HFFc6 (cell line): ENCODE data around the gene KCNG2. TPM values are rescaled to one million over a fixed set of nuclear protein-coding genes. Genes with fewer than 3 reads are reported as not detected.

ENCODE experiments used
- DNase-seq: peaks from one replicate; pipeline ENCODE4 v3.0.0-alpha.2; 2018
- H3K27ac Mint-ChIP-seq: 2 replicates; pipeline ENCODE4 v1.8.0; 2020; ENCODE audit warnings: mild to moderate bottlenecking, mixed read lengths
- H3K27me3 Mint-ChIP-seq: 2 replicates; pipeline ENCODE4 v1.8.0; 2021; ENCODE audit warnings: mild to moderate bottlenecking, moderate library complexity, mixed read lengths; ENCODE audit not compliant: insufficient read depth
- H3K36me3 Mint-ChIP-seq: 2 replicates; pipeline ENCODE4 v1.8.0; 2021; ENCODE audit warnings: low read depth, mixed read lengths
- H3K4me1 Mint-ChIP-seq: 2 replicates; pipeline ENCODE4 v1.8.0; 2020; ENCODE audit warnings: low read depth, mixed read lengths
- H3K4me3 Mint-ChIP-seq: 2 replicates; pipeline ENCODE4 v1.8.0; 2020; ENCODE audit warnings: mild to moderate bottlenecking, moderate library complexity, mixed read lengths
- H3K9me3 Mint-ChIP-seq: 2 replicates; pipeline ENCODE4 v1.8.0; 2020; ENCODE audit warnings: mild to moderate bottlenecking, mixed read lengths
- CTCF ChIP-seq: fragments of 200-600 bp; sonication (generic); IDR thresholded peaks from 2 replicates; pipeline ENCODE4 v1.5.0; 2021; ENCODE audit warnings: antibody characterized with exemption, mild to moderate bottlenecking
- total RNA-seq, 6 experiments: library from RNA; stranded (reverse); fragmentation: NEBNext Ultra II Directional; extraction: Animal tissue kit (Norgen Biotek cat#: 25700); gene quantifications; 2 replicates in 1 of 6; 3 replicates in 5 of 6; pipeline ENCODE4 v1.2.3, GENCODE V29; 2021

Gene KCNG2
- total RNA-seq, 6 experiments from 2014 or later, result not detected

DNA sequence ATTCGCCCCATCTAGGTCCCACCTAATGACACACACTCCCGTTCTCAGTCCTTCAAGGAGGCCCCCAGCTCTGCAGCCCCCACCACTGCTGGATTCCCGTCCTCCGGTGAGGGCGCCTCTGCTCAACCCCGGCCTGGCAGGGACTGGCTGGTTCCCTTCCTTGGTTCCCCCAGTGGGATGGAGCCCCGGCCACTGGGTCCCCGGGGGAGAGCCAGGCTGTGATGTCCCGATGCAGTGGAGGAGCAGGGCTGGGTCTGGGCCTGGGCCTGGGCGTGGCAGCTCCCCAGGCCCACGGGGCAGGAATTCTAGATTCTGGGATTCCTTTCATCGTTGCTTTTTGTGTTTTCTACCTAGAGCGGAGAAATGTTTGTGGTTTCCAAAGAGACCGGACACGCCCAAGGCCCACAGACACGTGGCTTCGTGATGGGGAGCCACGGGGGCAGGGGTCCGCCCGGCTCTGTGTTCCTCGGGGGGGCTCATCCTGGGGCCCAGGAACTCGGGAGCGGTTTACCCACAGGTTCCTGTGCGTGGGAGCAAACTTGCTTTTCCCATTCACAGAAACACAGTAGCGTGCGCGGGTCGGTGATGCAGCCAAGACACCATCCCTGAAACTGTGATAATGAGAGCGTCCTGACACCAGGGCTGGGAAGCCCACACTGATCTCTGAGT is 86.7 kb downstream of the KCNG2 start:
- Mint-ChIP-seq H3K9me3 (peaks cover 31% of the 10 kb centered on the region), H3K27ac (no peak overlapping the region), H3K36me3 (peaks cover 5% of the 10 kb centered on the region; the same call in 1 of the 2 replicates), H3K4me3 (no peak overlapping the region), H3K4me1 (no peaks in the 10 kb centered on the region), H3K27me3 (peaks cover 2% of the 10 kb centered on the region)
- no peak for DNase-seq
- no peak for TF ChIP-seq CTCF

DNA sequence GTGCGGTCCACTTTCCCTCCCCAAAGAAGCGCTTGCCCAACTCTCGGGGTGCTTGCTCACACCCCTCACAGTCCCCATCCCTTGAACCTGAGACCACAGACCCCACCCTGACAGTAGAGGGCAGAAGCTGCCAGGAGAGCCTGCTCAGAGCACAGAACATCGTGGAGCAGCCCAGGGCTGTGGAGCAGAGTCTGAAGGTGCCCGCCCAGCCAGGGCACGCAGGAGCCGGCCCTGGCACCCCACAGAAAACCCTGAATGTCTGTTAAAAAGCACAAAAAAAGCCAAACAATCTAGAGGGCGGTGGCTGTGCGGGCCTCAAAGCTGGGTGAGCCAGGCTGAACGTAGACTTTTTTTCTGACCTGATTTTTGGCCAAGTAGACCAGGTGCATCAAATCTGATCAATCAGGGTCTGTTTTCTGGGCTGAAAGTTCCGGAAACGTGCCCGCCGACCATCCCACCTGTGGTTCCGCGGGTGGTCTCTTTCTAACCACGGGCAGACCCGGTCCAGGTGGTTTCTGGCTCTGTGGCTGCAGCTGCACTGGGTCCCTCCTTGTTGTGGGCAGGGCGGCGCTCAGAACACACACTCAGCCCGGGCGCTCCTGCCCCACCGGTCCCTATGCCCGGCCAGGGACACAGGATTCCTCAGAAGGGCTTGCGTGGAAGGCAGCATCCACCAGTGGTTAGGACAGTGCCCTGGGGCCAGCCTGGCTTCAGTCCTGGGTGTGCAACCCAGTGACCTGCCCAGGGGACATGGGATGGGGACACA is 87.4 kb downstream of the KCNG2 start:
- peaks cover 2% of the 10 kb centered on the region; the same call in 1 of the 2 replicates for H3K27me3 Mint-ChIP-seq
- no peak overlapping the region for H3K4me3 Mint-ChIP-seq
- DNase-seq, result no peak
- no peaks in the 10 kb centered on the region for H3K4me1 Mint-ChIP-seq
- H3K9me3 Mint-ChIP-seq, result peaks cover 38% of the 10 kb centered on the region
- TF ChIP-seq CTCF, result no peak
- peaks cover 9% of the 10 kb centered on the region; the same call in 1 of the 2 replicates for H3K36me3 Mint-ChIP-seq
- H3K27ac Mint-ChIP-seq, result no peak overlapping the region

DNA sequence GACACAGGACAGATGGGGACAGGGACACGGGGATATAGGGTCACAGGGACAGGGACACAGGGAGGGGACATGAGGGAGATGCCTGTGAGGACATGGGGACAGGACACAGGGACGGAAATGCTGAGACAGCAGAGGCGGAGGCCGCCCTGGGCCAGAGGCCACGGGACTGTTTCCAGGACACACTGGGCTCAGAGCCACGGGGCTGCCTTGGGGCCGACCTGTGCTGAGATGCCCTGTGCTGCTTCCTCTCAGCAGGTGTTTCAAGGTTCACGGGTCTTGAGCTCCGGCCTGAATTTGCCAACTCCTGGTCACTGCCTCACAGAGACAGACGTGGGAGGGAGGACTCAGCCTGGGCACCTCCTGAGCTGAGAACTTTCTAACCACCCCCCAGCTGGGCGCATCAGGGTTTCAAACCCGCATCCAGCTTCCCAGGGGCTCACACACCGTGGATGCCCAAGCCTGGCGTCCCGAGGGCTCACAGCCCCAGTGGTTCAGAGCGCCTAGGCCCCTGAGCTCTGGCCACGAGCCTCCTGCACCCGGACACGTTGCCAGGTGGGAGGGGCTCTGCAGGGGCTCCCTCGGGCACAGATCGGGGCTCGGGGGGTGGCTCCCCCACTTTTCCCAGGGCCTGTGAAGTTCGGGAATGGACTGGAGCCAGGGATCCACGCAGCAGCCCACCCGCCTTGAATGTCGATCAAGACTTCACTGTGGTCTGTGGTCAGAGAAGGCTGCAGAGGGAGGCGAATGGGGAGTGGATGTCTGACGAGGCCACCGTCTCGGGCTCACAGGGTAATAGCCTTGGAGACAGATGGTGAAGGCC is 89.7 kb downstream of the KCNG2 start:
- Mint-ChIP-seq H3K36me3 (peaks cover 17% of the 10 kb centered on the region), H3K4me3 (no peak overlapping the region), H3K27ac (no peak overlapping the region), H3K9me3 (peaks cover 56% of the 10 kb centered on the region), H3K27me3 (peaks cover 2% of the 10 kb centered on the region; the same call in 1 of the 2 replicates), H3K4me1 (no peaks in the 10 kb centered on the region)
- DNase-seq, result no peak
- TF ChIP-seq CTCF, result no peak

- Mint-ChIP-seq H3K9me3 (peaks cover 61% of the 10 kb centered on the region), H3K4me1 (no peaks in the 10 kb centered on the region), H3K36me3 (peaks cover 23% of the 10 kb centered on the region), H3K27ac (no peak overlapping the region), H3K4me3 (no peak overlapping the region), H3K27me3 (peaks cover 2% of the 10 kb centered on the region; the same call in 1 of the 2 replicates)
- DNase-seq, result no peak
- TF ChIP-seq CTCF, result no peak
Measured at GRCh38 chr18:79888016-79888415, 90.3 kb downstream of the KCNG2 start.

- peaks cover 28% of the 10 kb centered on the region for H3K36me3 Mint-ChIP-seq
- peaks cover 74% of the 10 kb centered on the region for H3K9me3 Mint-ChIP-seq
- H3K27me3 Mint-ChIP-seq, result peaks cover 2% of the 10 kb centered on the region; the same call in 1 of the 2 replicates
- H3K4me3 Mint-ChIP-seq, result no peak overlapping the region
- DNase-seq, result no peak
- H3K27ac Mint-ChIP-seq, result no peak overlapping the region
- no peak for TF ChIP-seq CTCF
- no peaks in the 10 kb centered on the region for H3K4me1 Mint-ChIP-seq
Measured at GRCh38 chr18:79889569-79889968, 91.8 kb downstream of the KCNG2 start.
